Liver (tissue), 9 donors: ENCODE data around the gene ZNF219. TPM values are rescaled to one million over a fixed set of nuclear protein-coding genes. Genes with fewer than 3 reads are reported as not detected.

ENCODE experiments used
- DNase-seq: peaks from one replicate; pipeline ENCODE4 v3.0.0-alpha.2; 2017; ENCODE audit warnings: low spot score
- H3K27ac ChIP-seq, 2 donors: one replicate each; pipeline ENCODE4 v1.7.0; 2013; ENCODE audit warnings: inconsistent platforms in 2 of 2, low read length in 2 of 2, control low read depth in 1 of 2, low read depth in 1 of 2, mild to moderate bottlenecking in 1 of 2
- H3K27me3 ChIP-seq, 4 donors: one replicate each; pipeline versions ENCODE4 v1.6.1 to v1.7.0; 2013; ENCODE audit warnings: low read length in 3 of 4, inconsistent platforms in 1 of 4, mild to moderate bottlenecking in 1 of 4, moderate library complexity in 1 of 4; ENCODE audit not compliant: control insufficient read depth in 4 of 4, insufficient read depth in 4 of 4
- H3K36me3 ChIP-seq, 4 donors: one replicate each; pipeline versions ENCODE4 v1.6.1 to v1.7.0; 2013; ENCODE audit warnings: low read length in 3 of 4, mild to moderate bottlenecking in 3 of 4, low read depth in 1 of 4, moderate library complexity in 1 of 4; ENCODE audit not compliant: control insufficient read depth in 4 of 4, insufficient read depth in 3 of 4
- H3K4me1 ChIP-seq, 4 donors: one replicate each; pipeline versions ENCODE4 v1.6.1 to v1.7.0; 2013; ENCODE audit warnings: low read length in 3 of 4, mild to moderate bottlenecking in 3 of 4, moderate library complexity in 1 of 4; ENCODE audit not compliant: control insufficient read depth in 4 of 4, insufficient read depth in 4 of 4
- H3K4me3 ChIP-seq, 3 donors: one replicate each; pipeline versions ENCODE4 v1.6.1 to v1.7.0; 2013; ENCODE audit warnings: low read length in 3 of 3, control low read depth in 1 of 3, low read depth in 1 of 3, mild to moderate bottlenecking in 1 of 3
- H3K9ac ChIP-seq, 2 donors: one replicate each; pipeline ENCODE4 v1.7.0; 2013; ENCODE audit warnings: low read length in 2 of 2, mild to moderate bottlenecking in 2 of 2, moderate library complexity in 2 of 2, control low read depth in 1 of 2, low read depth in 1 of 2
- H3K9me3 ChIP-seq, 4 donors: one replicate each; pipeline versions ENCODE4 v1.6.1 to v1.7.0; 2013; ENCODE audit warnings: low read length in 3 of 4; ENCODE audit not compliant: control insufficient read depth in 4 of 4
- CTCF ChIP-seq: fragments of 150-350 bp; IDR thresholded peaks from 2 replicates; pipeline ENCODE4 v1.5.1; 2017; ENCODE audit warnings: improper control_type of control experiment, low read depth, low read length; ENCODE audit not compliant: missing input control
- EGR1 ChIP-seq, 2 donors: IDR thresholded peaks; 2 replicates each; pipeline ENCODE4 v1.6.1; 2016 to 2018; ENCODE audit warnings: antibody characterized with exemption in 2 of 2, low read depth in 2 of 2
- FOXA1 ChIP-seq: IDR thresholded peaks from 2 replicates; pipeline ENCODE4 v1.6.1; 2016; ENCODE audit warnings: antibody characterized with exemption
- FOXA2 ChIP-seq: IDR thresholded peaks from 2 replicates; pipeline ENCODE4 v1.6.1; 2016; ENCODE audit warnings: antibody characterized with exemption
- GABPA ChIP-seq, 2 donors: IDR thresholded peaks in 1 of 2; conservative IDR thresholded peaks in 1 of 2; 2 replicates each; pipeline ENCODE4 v1.6.1; 2016; ENCODE audit warnings: antibody characterized with exemption in 2 of 2, mild to moderate bottlenecking in 1 of 2, moderate library complexity in 1 of 2
- HNF4A ChIP-seq, 2 donors: conservative IDR thresholded peaks; 2 replicates each; pipeline ENCODE4 v1.6.1; 2016; ENCODE audit warnings: antibody characterized with exemption in 2 of 2, mild to moderate bottlenecking in 2 of 2
- MAX ChIP-seq: IDR thresholded peaks from 2 replicates; pipeline ENCODE4 v1.6.1; 2016; ENCODE audit warnings: antibody characterized with exemption
- NR2F2 ChIP-seq: IDR thresholded peaks from 2 replicates; pipeline ENCODE4 v1.6.1; 2016; ENCODE audit warnings: antibody characterized with exemption
- RAD21 ChIP-seq, 2 donors: IDR thresholded peaks; 2 replicates each; pipeline ENCODE4 v1.6.1; 2016; ENCODE audit warnings: antibody characterized with exemption in 2 of 2, mild to moderate bottlenecking in 2 of 2
- REST ChIP-seq: IDR thresholded peaks from 2 replicates; pipeline ENCODE4 v1.6.1; 2016; ENCODE audit warnings: antibody characterized with exemption, mild to moderate bottlenecking
- RXRA ChIP-seq, 2 donors: IDR thresholded peaks; 2 replicates each; pipeline ENCODE4 v1.6.1; 2017 to 2018; ENCODE audit warnings: antibody characterized with exemption in 2 of 2, mild to moderate bottlenecking in 1 of 2
- ZBTB33 ChIP-seq: IDR thresholded peaks from 2 replicates; pipeline ENCODE4 v1.6.1; 2016; ENCODE audit warnings: antibody characterized with exemption
- WGBS: extraction: QIAGEN DNeasy Blood & Tissue Kit; methylation state at CpG from one replicate; pipeline ENCODE4 v1.1.7; 2013; 5-methylcytosine and 5-hydroxymethylcytosine counted together
- polyA plus RNA-seq, 2 donors: library from polyadenylated mRNA; stranded (reverse) in 1 of 2; unstranded in 1 of 2; fragments of 200-250 nt in 1 of 2; fragments of >200 nt in 1 of 2; fragmentation: Nextera tagmentation in 1 of 2; extraction: Ambion mirVana in 1 of 2; gene quantifications; one replicate each; pipeline versions ENCODE4 v1.2.1 to v1.2.3, GENCODE V29; 2013 to 2015
- total RNA-seq, 2 donors: library from RNA; depleted of rRNA; stranded (reverse); fragments of >200 nt; gene quantifications; one replicate each; pipeline ENCODE4 v1.2.3, GENCODE V29; 2014
- donor health status: healthy.
- donor health status: healthy.
- donor health status: healthy.
- donor health status: healthy.
- donor health status: healthy.

The ZNF219 gene
- total and polyA plus RNA-seq, 4 donors, result 1.3 to 10.5 (median 5.5) TPM

- TF ChIP-seq REST, result no peak
- peak; percentile 97 for TF ChIP-seq MAX
- peak; percentile 50 to 52 for TF ChIP-seq RAD21 (IDR thresholded peaks at IDR 0.05)
- TF ChIP-seq RXRA (IDR thresholded peaks at IDR 0.05), result peak; percentile 72 to 89
- TF ChIP-seq EGR1 (IDR thresholded peaks at IDR 0.05; ENCODE audit: low read depth in 2 of 2), result peak in 1 of 2 donors; percentile 85
- peak; percentile 73 to 81 for TF ChIP-seq HNF4A (conservative IDR thresholded peaks at IDR 0.05)
Observed at GRCh38 chr14:21084998-21085853, 13.2 kb downstream of the ZNF219 start (continued).

- TF ChIP-seq ZBTB33 (no peak), GABPA (IDR thresholded peaks at IDR 0.05 in 1 of 2, conservative IDR thresholded peaks at IDR 0.05 in 1 of 2) (no peak), REST (no peak), FOXA1 (no peak), FOXA2 (no peak), NR2F2 (no peak), CTCF (no peak)
- no peak for DNase-seq
- peaks cover 9 to 29% (median 18%) of the 10 kb centered on the region in 4 donors for H3K4me1 ChIP-seq
- no peaks in the 10 kb centered on the region for H3K9me3 ChIP-seq
- H3K9ac ChIP-seq, result no peak overlapping the region
- WGBS, result 95% methylated on average over 2 of the region's 2 CpGs
- H3K36me3 ChIP-seq, result peaks cover 11 to 63% (median 42%) of the 10 kb centered on the region in 4 donors
- H3K27ac ChIP-seq, result no peak overlapping the region
- no peak overlapping the region for H3K4me3 ChIP-seq
- no peaks in the 10 kb centered on the region for H3K27me3 ChIP-seq
Observed at GRCh38 chr14:21084396-21084795, 14.1 kb downstream of the ZNF219 start.
